ENCODE data around the gene FAM83C. TPM values are rescaled to one million over a fixed set of nuclear protein-coding genes. Genes with fewer than 3 reads are reported as not detected.

Gene FAM83C
- total and polyA plus RNA-seq, 9 of the 15 experiments (the other 6 are each of a cell fraction or from before 2014, with no cell fraction given): not detected

GRCh38 chr20:35284992-35285805 lies 7.0 kb downstream of the FAM83C start (continued):
- TF ChIP-seq TEAD2 (tag; IDR thresholded peaks at IDR 0.05): no peak
- no peak for TF ChIP-seq ZNF445 (CRISPR knock-in tag; IDR thresholded peaks at IDR 0.05; ENCODE audit: low read depth)
- no peak for TF ChIP-seq PRDM10 (IDR thresholded peaks at IDR 0.05; ENCODE audit: partially characterized antibody)
- TF ChIP-seq ID3 (CRISPR knock-in tag; IDR thresholded peaks at IDR 0.05): no peak
- TF ChIP-seq ID3 (tag; IDR thresholded peaks at IDR 0.05): no peak
- TF ChIP-seq KDM2B (CRISPR knock-in tag; IDR thresholded peaks at IDR 0.05): no peak
- no peak for TF ChIP-seq FOXJ3 (CRISPR knock-in tag; IDR thresholded peaks at IDR 0.05)
- no peak for TF ChIP-seq DMBX1 (CRISPR knock-in tag; IDR thresholded peaks at IDR 0.05; ENCODE audit: borderline replicate concordance)
- TF ChIP-seq EHMT2 (IDR thresholded peaks at IDR 0.05): no peak
- TF ChIP-seq ATF4 (CRISPR knock-in tag; IDR thresholded peaks at IDR 0.05): no peak
- TF ChIP-seq GATA2 (CRISPR knock-in tag; IDR thresholded peaks at IDR 0.05): no peak
- TF ChIP-seq RBM22 (IDR thresholded peaks at IDR 0.05; ENCODE audit: low read depth, low read length, poor library complexity, severe bottlenecking): no peak
- TF ChIP-seq ZNF764 (CRISPR knock-in tag; IDR thresholded peaks at IDR 0.05; ENCODE audit: low read depth): no peak
- TF ChIP-seq NONO (IDR thresholded peaks at IDR 0.05; ENCODE audit: low read depth in 2 of 2, low read length in 1 of 2): no peak
- no peak for TF ChIP-seq HINFP (tag; conservative IDR thresholded peaks at IDR 0.05; ENCODE audit: low read depth)
- TF ChIP-seq SMARCA4 (IDR thresholded peaks at IDR 0.05): 0 out of 2 replicates have a peak, but pooled peaks have one; percentile 38
- no peak for TF ChIP-seq ZBTB49 (CRISPR knock-in tag; IDR thresholded peaks at IDR 0.05; ENCODE audit: borderline replicate concordance)
- no peak for TF ChIP-seq ZNF134 (CRISPR knock-in tag; conservative IDR thresholded peaks at IDR 0.05)
- no peak for TF ChIP-seq SMAD4 (CRISPR knock-in tag; conservative IDR thresholded peaks at IDR 0.05)
